Retina (tissue), 1 donor: ENCODE measurements around the gene PTGDS.
A peak's percentile ranks its signal among the peaks of the same experiment; 100 is the strongest.

Experiments
- DNase-seq: peaks from one replicate; pipeline ENCODE4 v3.0.0-alpha.2; 2016

PTGDS gene

DNA sequence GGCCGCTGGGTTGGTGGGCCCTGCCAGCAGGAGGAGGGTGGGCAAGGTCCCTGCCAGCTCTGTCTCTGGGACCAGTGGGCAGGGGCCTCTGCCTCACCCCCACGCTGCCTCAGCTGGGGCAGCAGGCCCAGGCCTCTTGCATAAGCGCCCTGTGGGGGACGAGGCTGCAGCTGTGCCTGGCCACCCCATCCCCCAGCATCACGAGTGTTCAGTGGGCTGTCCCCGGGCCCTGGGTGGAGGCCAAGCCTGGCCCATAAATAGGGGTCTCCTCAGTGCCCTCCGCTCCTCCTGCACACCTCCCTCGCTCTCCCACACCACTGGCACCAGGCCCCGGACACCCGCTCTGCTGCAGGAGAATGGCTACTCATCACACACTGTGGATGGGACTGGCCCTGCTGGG is at the start of gene PTGDS:
PTGDS (plus strand) TSS at position 282 of the 400 bp plus-strand sequence; CDS start at position 357, 75 bp downstream.
- no peak for DNase-seq

DNA sequence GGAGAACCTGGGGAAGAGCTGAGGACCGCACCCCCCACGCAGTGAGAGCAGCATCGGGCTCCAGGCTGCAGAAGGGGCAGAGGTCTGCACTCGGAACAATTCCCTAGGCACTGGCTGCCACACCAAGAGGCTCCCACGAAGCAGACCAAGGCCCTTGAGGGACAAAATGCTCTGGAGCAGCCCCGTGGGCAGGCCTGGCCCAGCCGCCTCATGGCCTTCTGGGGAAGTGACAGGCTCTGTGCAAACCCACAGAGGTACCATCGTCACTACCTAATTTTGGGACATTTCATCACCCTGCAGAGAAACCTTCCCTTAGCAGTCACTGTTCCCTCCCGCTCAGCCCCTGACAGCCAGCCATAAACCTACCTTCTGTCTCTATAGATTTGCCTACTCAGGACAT is 48.7 kb upstream of the PTGDS start:
- no peak for DNase-seq

DNA sequence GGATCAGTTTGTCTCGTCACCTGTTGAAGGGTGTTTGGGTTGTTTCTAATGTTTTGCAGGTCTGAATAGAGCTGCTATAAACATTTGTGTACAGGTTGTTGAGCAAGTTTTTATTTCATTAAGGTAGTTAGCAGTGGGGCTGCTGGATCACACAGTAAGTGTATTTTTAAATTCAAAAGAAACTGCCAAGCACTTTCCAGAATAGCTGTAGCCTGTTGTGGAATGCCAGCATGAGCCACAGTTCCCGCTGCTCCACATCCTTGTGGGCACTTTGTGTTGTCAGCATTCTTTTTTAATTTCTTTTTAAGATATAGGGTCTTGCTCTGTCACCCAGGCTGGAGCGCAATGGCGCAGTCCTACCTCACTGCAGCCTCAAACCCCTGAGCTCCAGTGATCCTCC is 47.3 kb upstream of the PTGDS start:
- DNase-seq: no peak

DNA sequence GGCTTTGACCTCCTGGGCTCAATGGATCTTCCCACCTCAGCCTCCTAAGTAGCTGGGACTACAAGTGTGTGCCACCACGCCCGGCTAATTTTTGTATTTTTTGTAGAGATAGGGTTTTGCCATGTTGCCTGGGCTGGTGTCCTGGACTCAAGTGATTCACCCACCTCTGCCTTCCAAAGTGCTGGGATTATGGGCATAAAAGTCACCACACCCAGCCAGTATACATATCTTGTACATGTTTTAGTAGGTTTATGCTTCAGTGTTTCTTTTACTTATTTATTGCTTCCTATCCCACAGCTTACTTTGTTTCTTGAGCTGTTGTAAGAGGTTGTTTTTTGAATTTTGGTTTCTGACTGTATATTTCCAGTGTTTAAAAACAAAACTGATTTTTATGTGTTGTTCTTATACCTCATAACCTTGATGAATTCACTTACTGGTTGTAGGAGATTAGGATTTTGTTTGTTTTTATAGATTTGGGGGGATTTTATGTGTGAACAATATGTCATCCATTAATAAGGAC is 45.6 kb upstream of the PTGDS start:
- DNase-seq: no peak

DNA sequence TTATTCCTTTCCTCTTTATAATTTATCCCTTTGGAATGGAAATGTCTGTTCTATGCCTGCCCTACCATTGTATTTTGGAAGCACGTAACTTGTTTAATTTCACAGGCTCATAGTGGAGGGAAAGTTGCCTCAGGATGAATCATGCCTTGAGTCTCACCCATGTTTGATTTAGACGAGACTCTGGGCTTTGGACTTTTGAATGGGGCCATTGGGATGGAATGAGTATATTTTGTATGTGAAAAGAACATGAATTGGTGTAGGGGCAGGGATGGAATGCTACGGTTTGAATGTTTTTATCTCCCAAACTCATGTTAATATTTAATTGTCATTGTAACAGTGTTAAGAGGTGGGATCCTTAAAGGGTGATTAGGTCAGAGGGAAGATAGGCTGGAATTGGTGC is 43.0 kb upstream of the PTGDS start:
- DNase-seq: no peak

DNA sequence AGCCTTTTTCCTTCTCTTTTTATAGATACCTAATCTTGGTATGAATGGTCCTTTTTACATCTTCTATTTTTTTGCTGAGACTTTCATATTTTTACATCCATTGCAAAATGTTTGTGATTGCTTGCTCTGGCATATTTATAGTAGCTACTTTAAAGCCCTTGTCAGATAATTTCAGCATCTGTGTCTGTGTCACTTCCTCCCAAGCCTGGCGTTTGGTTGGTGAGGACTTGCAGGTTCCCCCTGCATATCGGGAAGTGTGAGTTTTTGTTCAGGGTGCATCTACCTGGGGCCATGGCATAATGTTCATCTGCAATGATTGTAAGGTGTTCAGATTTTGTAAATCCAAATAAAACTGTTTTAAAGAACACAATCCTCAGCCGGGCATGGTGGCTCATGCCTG is 41.7 kb upstream of the PTGDS start:
- no peak for DNase-seq

DNA sequence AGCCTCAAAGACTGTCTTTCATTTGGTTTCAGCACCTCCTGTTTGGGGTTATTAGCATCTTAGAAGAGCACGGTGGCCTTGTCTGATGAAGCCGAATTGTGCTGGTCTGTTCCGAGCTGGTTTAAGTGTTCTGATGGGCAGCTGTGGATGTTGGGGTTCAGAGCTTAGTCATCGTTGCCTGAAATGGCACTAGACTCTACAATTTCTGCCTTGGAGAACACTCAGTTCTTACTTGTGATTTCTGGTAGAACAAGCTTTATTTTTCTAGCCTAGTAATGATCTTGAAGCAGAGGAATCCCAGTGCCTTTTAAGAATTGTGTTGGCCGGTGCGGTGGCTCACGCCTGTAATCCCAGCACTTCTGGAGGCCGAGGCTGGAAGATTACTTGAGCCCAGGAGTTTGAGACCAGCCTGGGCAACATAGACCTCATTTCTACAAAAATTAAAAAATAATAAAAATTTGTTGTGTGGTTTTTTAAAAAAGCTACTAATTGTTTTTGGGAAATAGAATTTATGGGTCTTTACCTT is 40.6 kb upstream of the PTGDS start:
- DNase-seq: no peak

DNA sequence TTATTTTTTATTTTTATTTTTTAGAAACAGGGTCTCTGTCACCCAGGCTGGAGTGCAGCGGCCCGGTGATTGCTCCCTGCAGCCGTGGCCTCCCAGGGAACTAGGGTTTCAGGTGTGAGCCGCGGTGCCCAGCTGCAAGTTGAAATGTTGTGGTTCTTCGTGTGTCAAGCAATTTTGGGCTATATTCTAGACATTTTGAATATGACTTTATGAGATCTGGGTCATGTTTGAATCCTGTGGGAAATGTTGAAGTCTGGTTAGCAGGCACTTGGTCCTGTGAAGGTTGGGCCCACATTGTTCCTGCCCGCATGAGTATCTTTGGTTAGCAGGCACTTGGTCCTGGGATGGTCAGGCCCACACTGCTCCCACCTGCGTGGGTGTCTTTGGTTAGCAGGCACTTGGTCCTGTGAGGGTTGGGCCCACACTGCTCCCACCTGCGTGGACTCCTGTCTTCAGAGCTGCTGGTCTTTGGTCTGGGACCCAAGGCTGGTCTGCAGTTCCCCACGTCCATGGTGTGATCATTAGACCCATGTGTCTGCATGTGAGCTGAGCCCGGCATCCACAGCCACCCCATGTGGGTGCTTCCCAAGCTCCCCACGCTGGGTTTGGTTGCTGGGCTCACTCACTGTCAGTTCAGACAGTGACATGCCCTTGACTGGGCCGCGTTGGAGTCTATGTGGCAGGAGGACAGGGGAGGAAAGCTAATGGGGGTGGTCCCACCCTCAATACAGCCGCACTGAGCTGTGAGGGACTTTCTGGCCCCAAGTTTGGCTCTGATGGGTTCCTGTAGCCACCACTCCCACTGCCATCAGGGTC is 39.9 kb upstream of the PTGDS start:
- DNase-seq: no peak

DNA sequence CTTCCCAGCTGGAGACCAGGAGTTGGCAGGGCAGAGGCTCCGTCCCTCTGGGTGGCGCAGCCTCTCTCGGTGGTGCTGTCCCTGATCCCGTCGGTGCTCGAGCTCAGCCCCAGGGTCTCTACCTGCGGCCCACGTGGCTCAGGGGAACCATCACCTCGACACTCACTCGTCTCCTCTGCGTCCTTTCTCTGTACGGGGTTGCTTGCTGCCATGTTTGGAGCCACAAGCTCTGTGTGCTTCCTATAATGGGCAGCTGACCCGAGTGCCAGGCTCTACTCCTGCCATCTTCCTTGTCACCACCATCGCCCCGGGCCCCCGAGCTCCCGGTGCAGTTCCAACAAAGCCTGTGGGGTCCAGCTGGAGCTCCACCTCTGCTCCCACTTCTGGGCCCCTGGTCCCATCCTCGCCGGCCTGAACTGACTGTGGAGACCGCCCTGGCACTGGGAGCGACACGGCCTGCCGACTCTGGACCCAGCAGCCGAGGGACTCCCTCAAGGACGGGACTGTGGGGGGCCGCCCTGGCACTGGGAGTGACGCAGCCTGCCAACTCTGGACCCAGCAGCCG is 37.8 kb upstream of the PTGDS start:
- no peak for DNase-seq

DNA sequence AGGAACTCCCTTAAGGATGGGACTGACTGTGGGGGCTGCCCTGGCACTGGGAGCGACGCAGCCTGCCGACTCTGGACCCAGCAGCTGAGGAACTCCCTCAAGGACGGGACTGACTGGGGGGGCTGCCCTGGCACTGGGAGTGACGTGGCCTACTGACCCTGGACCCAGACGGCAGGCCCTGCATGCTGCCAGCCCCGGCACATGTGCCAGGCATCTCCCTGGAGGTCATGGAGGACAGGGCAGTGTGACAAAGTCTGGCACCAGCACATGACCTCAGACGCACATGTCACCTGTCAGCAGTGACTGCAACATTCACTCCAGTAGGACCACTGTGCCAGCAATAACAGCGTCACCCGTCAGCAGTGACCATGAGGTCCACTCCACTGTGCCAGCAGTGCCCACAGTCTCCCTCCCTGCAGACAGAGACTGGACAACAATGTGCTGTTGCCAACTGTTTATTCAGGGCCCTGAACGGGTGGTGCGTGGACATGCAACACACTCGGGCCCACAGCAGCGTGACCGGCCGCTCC is 37.2 kb upstream of the PTGDS start:
- no peak for DNase-seq

DNA sequence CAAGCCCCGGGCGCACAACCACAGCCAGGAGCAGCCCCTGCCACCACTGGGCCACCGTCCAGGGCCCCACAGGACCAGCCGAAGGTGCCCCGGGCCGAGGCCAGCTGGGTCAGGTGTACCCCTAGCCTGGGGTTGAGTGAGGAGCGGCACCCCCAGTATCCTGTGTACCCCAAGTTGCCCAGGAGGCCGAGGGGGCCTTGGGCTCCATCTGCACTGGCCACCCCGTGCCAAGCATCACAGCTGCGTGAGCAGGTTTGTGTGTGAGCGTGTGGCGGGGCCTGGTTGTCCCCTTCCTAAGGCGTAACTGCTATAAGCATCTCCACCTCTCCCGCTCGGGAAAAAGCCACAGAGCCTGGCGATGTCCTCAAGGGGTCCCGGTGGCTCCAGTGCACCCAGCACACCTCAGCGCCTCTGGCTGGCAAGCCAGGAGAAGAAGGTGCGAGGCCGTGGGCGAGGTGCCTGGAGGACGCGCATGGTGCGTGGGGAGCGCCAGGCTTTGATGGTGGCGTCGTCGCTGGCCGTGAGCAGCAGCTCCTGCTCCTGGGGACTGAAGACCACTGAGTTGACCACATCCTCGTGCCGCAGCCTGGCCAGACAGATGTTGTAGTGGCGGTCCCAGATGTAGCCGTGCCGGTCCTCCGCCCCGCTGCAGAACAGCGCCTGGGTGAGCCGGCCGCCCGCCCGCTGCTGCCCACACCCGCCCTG is 36.6 kb upstream of the PTGDS start:
- DNase-seq: no peak

DNA sequence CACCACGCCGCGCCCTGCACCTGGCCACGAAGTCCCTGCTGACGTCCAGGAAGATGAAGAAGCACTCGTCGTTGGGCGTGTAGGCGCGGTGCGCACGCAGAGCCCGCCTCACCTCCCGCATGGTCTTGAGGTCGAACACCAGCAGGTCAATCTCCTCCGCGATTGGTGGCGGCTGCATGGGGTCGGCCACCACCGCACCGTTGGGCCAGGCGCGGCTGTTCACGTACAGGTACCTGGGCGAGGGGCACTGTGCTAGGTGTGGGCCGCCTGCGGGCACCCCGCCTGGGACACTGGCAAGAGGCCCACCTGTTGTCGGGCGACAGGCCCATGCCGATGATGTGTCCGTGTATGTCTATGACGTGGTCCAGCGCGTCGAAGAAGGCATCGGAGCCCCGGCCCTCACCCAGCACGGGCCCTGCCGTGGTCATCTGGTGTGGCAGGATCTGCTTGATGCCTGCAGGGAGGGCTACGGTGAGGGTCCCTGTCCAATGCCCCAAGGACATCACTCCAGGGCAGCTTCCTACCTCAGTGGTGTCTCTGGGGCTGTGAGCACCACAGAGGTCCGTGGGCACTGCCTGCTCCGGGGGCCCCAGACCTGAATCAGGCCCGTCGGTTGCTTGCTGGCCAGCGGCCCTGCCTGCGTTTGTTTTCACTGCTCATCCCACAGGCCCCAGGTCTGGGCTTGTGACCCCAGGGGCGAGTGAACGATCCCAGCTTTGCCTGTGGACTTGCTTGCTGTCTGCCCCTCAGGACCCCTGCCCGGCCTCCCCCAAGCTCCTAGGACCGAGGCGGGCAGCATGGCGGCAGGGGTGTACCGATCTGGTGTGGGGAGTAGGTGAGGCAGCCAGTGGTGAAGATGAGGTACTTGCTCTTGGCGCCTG is 35.8 kb upstream of the PTGDS start:
- no peak for DNase-seq

DNA sequence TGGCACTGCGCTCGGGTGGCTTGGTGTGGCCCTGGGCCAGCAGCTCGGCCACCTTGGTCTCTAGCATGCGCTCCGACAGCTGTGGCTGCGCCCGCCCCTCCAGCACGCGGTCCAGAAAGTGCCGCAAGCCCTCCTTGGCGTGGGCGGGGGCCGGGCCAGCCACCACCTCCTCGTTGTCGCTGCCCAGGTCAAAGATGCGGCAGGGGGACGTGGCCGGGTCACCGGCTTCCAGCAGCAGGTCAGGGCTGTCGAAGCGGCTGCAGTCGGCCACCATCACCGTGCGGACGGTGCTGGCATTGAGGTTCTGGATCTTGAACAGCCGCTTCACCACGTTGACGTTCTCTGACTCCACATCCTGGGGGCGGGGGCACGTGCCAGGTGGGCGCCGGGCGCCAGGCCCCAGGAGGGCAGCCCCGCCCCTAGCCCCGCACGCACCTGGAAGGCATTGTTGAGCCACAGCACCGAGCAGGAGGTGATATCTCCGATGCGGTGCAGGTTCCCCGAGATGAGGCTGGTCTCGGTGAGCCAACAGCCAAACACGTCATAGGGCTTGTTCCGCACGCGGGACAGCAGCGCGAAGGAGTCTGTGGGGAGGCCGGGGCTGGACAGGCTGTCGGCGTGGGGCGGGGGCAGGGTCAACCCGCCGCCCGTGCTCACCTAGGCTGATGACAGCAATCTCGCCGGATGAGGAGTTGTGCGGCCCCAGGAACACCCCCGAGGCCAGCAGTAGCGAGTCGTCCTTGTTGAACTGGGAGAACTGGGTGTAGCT is 35.0 kb upstream of the PTGDS start:
- DNase-seq: no peak

DNA sequence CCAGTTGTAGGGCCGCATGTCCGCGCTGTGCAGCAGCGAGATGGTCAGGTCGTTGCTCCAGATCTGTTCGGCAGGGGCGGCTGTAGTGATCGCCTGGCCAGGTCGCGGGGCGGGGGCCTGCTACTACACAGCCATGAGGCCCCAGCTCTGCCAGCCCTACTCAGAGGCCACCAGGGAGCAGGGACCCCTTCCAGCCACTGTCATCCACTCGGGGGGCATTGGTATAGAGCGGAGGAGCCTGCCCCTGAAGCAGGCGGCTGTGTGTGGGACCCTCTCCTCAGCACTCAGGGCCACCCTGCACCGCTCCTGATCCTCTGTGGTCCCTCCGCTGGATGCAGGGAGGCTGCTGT is 34.4 kb upstream of the PTGDS start:
- no peak for DNase-seq

DNA sequence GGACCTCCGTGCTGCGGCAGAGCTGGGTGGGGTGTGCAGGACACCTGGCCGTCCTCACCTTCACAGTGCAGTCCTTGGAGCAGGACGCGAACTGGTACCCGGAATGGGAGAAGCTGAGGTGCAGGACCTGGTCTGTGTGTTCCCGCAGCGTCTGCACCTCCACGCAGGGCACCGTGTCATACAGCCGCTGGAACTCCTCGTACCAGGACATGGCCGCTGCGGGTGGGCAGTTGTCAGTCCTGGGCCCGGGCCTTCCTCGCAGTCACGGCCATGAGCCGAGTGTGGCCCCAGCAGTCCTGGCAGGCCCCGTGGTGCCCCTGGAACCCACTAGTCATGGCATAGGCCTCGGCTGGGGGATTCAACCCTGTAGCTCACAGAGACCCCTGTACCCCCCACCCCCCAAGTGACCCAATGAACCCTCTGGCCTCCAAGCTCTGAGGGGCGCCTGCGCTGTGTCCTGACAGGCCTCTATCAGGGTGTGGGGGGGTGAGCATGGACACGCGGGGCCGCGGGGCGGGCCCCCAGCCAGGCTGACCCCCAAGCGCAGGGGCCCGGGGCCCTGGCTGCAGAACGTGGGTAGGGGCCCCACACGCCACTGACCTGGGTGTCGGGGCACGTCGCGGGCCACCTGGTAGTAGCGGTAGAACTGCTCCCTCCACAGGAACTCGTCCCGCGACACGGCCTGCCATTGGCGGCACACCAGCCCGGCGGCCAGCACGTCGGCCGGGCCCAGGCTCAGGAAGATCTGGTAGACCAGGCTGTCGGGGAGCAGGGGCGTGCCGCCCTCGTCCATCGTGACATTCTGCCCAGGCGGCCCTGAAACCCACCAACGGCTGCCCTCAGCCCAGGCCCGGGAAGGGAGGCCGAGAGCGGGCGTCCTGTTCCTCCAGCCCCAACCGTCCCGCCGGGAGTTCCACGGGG is 33.8 kb upstream of the PTGDS start:
- DNase-seq: peak; percentile 48

DNA sequence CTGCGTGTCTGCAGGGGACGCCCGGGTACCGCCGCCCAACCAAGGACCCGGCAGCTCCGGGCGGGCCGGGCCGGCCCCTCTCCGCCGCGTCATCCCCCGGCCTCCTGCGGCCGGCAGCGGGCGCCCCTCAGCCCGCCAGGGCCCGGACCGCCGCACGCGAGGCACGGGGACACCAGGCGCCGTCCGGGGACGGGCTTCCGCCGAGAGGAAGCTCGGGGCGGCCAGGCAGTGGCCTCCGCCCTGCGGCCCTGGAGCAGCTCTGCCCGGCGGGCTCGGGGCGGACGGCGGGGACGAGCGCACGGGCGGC is 33.1 kb upstream of the PTGDS start:
- peak; percentile 58 for DNase-seq

DNA sequence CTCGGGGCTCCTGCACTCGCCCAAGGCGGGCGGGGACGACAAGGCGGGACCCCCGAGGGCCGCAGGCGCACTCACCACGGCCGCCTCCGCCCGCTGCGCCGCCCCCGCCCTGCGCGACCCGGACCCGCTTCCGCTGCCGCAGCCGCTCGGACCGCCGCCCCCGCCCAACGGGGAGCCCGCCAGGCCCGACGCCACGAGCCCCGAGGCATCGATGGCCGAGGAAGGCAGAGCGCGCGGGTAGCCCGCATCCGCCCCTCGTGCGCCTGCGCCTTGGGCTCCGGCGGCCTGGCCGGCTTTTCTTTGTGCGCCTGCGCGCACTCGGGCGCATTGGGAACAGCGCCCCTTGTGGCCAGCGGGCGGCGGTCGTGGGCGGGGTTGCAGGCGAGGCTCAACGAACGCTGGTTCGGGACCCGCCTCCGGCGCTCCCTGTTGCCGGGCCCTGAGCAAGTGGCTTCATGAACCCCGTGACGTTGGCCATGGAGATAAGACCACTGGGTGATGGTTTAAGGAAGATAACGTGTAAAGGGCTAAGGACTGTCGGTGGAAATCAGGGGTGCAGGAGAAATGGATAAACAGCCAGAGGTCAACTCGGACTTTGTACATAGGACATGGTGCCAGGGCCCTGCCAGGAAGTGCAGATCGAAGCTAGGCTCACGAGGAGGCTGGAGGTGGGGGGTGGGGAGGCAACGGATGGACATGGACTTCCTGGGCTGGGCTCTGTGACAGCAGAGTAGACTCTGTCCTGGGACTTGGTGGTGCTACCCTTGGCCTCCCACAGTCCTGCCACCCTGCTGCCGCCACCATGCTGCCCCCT is 32.6 kb upstream of the PTGDS start, which contains the start of the genes C8G and FBXW5:
C8G (plus strand) TSS at position 725 of the 814 bp plus-strand sequence; CDS start at position 803, 78 bp downstream.
FBXW5 (minus strand) TSS at position 220 of the 814 bp plus-strand sequence. CDS start 655 bp downstream, outside the sequence.
- peak; percentile 95 for DNase-seq

DNA sequence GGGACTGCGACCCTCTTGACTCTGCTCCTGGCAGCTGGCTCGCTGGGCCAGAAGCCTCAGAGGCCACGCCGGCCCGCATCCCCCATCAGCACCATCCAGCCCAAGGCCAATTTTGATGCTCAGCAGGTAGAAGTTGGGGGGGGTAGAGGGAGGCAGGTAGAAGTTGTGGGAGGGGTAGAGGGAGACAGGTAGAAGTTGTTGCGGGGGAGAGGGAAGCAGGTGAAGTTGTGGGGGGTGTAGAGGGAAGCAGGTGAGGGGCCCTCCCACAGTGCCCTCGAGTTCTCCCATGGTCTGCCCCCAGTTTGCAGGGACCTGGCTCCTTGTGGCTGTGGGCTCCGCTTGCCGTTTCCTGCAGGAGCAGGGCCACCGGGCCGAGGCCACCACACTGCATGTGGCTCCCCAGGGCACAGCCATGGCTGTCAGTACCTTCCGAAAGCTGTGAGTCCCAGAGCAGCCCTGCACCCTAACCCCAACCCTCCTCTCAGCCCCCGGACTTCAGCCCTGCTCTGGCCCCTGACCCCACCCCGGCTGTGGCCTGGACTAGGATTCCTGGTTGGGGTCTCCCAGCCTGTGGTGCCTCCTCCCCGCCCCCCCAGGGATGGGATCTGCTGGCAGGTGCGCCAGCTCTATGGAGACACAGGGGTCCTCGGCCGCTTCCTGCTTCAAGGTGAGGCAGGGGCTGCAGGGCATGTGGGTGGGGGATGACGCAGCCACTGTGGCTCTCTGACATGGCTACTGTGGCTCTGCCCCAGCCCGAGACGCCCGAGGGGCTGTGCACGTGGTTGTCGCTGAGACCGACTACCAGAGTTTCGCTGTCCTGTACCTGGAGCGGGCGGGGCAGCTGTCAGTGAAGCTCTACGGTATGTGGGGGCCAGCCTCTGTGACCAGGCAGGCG is 31.7 kb upstream of the PTGDS start:
- no peak for DNase-seq
